Activated CD8-positive, alpha-beta memory T cell treated with anti-CD3 and anti-CD28 coated beads for 4 hours (primary cell): ENCODE data around the gene CACNA1S.

Source experiments
- DNase-seq, 2 donors: peaks; one replicate each; pipeline ENCODE4 v3.0.0-alpha.2; 2020; ENCODE audit warnings: low read depth in 2 of 2

The CACNA1S gene

GRCh38 chr1:201032408-201032807 is 79.8 kb downstream of the CACNA1S start:
- DNase-seq, result no peak

GRCh38 chr1:201028461-201028889 is 83.8 kb downstream of the CACNA1S start:
- no peak for DNase-seq

- no peak for DNase-seq
These were observed 85.4 kb downstream of the CACNA1S start for GRCh38 chr1:201026836-201027235.

- DNase-seq, result no peak
These were observed 86.0 kb downstream of the CACNA1S start for GRCh38 chr1:201026234-201026633.

GRCh38 chr1:201025571-201026002 is 86.6 kb downstream of the CACNA1S start:
- no peak for DNase-seq

GRCh38 chr1:201024625-201024998 is 87.6 kb downstream of the CACNA1S start:
- DNase-seq, result no peak

- no peak for DNase-seq
These were observed 88.2 kb downstream of the CACNA1S start for GRCh38 chr1:201023920-201024624.

GRCh38 chr1:201023517-201023902 is 88.7 kb downstream of the CACNA1S start, which contains the start of gene KIF21B:
KIF21B (minus strand) TSS chr1:201023714; CDS start chr1:201023383, 331 bp downstream.
- peak; percentile 80 to 82 for DNase-seq

- DNase-seq, result peak in 1 of 2 donors; percentile 20
These were observed 89.3 kb downstream of the CACNA1S start for GRCh38 chr1:201022820-201023516.

GRCh38 chr1:201022493-201022819 is 89.8 kb downstream of the CACNA1S start:
- no peak for DNase-seq

- no peak for DNase-seq
These were observed 90.4 kb downstream of the CACNA1S start for GRCh38 chr1:201021630-201022492.

GRCh38 chr1:201020721-201021629 is 91.3 kb downstream of the CACNA1S start:
- DNase-seq, result no peak

- no peak for DNase-seq
These were observed 92.1 kb downstream of the CACNA1S start for GRCh38 chr1:201020040-201020591.

- DNase-seq, result peak; percentile 78 to 83
These were observed 92.8 kb downstream of the CACNA1S start for GRCh38 chr1:201019321-201019977.

GRCh38 chr1:201017828-201018163 is 94.4 kb downstream of the CACNA1S start:
- DNase-seq, result no peak

- DNase-seq, result no peak
These were observed 95.0 kb downstream of the CACNA1S start for GRCh38 chr1:201016943-201017827.

GRCh38 chr1:201016211-201016651 is 96.0 kb downstream of the CACNA1S start:
- no peak for DNase-seq

GRCh38 chr1:201015551-201016091 is 96.6 kb downstream of the CACNA1S start:
- no peak for DNase-seq

GRCh38 chr1:201014816-201015200 is 97.4 kb downstream of the CACNA1S start:
- no peak for DNase-seq
